GM18858 (cell line): ENCODE data around the gene SELENOO.

Experiments
- ATAC-seq: cut with Tn5 transposase; IDR thresholded peaks from one replicate; pipeline ENCODE4 v1.9.1; 2021; ENCODE audit not compliant: unreplicated experiment

Gene SELENOO

DNA sequence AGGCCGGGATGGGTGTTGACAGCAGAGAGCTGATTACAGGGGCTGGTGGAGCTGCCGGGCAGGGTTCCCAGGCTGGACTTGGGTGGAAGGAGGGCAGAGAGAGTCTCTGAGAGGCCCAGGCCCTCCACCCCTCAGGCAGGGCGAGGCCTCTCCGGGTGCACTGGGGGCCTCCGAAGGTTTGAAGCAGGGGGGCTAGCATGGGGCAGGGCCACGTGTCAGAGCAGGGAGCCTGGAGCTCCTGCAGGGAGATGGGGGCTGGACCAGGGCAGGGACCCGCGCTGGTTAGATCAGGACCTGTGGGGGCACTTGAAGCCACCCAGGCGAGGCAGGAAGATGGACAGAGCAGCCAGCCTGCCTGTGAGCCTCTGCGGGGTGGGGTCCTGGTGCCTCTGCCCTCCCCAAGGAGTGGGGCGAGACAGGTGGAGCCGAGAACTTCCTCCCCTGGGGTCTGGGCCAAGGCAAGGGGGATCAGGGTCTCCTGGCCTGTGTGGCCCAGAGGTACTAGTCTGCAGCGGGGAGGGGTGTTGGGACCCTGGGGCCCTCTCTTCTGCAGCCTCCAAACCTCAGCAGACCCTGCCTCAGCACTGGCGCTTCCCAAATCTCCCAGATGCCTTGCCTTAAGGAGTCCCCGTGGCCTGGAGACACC lies 29.4 kb upstream of the SELENOO start:
- ATAC-seq: no peak

DNA sequence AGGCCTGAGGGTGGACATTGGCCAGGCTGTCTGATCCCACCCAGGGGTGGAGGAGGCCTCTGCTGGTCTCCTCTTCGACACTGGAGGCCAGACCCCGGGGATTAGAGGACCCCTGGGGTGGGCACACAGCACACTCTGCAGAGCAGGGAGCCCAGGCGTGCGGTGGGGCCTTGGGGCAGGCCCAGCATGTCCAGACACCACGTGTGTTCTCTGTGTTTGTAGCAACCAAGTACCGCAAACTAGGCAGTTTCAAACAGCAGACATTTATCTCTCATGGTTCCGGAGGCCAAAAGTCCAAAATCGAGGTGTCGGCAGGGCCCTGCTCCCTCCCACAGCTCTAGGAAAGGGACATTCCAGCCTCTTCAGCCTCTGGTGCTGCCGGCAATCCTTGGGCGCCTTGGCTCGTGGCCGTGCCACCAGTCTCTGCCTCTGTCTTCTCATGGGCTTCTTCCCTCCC lies 28.8 kb upstream of the SELENOO start:
- ATAC-seq: no peak

DNA sequence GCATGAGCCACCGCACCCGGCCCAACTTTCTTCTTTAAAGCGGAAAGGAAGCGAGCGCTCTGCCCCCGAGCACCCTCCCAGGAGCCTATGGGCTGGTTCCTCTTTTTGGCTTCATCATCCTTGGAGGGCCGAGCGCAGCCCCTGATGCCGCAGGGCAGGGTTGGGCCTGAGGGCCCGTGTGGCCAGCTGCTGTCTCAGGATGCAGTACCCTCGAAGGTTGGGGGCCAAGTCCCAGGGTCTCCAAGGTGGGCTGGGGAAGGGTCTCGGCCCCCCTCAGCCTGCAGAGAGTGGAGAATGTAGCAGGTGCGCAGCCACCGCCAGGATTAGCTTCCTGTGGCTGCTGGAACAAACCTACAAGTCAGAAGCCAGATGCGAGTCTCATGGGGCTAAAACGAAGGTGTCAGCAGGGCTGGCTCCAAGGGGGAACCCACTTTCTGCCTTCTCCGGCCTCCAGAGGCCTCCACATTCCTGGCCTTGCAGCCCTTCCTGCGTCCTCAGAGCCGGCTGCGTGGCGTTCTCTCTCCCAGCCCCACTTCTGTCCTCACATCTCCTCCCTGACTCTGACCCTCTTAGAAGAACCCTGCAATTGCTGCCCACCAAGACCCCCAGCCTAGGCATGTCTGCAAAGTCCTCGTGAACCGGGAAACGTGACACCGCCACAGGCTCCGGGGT lies 27.4 kb upstream of the SELENOO start:
- ATAC-seq: no peak

DNA sequence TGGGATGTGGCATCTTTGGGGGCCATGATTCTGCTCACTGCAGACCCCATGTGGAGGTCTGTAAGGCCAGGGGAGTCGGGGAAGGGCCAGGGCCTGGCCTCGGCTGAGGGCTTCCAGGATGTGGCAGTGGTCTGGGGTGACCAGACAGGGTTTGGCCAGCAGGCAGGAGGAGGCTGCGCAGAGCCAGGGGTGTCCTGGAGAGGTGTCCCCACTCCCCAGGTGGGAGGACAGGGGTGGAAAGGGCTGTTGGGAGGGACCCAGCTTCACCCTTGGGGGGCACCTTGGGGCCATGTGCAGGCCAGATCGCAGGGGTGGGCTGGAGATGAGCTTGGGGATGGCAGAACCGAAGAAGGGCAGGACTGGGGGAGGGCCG lies 26.8 kb upstream of the SELENOO start:
- no peak for ATAC-seq

DNA sequence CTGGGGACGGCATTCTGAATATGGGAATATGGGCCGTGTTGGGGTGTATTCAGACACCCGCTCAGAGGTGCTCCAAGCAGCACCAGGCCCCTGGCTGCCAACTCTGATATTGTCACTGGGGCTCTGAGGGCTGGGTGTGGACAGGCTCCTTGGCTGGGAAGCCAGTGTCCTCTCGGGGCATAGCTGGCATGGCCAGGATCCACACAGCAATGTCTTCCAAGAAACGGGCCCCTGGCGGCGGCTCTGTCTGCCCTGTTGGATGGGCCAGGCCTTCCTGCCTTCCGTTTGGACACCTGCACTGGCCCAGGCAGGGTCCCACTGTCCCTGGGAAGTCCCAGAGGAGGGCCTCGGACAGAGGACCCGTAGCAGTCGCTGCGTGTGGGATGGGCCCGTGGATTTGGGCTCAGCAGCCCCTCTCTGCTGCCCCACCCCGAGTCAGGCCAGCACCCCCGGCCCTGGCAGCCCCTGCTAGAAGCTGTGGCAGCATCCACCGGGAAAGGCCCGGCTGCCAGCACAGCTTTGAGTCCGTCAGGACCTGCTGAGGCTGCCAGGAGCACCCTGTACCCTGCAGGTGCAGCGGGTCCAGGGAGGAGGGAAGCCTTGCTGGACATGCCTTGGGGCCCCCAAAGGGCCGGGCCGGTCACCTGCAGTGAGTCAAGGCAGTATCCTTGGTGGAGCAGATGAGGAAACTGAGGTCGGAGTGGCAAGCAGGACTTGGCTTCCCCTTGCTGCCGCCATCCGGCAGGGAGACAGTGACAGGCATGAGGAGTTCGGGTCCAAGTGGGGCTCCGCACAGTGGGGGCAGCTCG lies 26.2 kb upstream of the SELENOO start:
- no peak for ATAC-seq

DNA sequence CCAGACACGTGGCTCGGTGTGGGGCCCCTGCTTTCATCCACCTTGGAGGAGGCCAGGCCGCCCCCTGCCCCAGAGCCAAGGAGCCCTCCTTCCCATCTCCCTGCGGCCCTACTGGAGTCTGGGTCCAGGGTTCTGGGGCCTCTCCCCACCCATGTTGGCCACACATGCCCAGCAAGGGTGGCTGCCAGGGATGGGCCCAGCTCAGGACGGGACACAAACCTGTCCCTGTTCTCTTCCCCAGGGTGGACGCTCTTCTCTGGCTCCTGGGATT lies 25.7 kb upstream of the SELENOO start:
- ATAC-seq: no peak

DNA sequence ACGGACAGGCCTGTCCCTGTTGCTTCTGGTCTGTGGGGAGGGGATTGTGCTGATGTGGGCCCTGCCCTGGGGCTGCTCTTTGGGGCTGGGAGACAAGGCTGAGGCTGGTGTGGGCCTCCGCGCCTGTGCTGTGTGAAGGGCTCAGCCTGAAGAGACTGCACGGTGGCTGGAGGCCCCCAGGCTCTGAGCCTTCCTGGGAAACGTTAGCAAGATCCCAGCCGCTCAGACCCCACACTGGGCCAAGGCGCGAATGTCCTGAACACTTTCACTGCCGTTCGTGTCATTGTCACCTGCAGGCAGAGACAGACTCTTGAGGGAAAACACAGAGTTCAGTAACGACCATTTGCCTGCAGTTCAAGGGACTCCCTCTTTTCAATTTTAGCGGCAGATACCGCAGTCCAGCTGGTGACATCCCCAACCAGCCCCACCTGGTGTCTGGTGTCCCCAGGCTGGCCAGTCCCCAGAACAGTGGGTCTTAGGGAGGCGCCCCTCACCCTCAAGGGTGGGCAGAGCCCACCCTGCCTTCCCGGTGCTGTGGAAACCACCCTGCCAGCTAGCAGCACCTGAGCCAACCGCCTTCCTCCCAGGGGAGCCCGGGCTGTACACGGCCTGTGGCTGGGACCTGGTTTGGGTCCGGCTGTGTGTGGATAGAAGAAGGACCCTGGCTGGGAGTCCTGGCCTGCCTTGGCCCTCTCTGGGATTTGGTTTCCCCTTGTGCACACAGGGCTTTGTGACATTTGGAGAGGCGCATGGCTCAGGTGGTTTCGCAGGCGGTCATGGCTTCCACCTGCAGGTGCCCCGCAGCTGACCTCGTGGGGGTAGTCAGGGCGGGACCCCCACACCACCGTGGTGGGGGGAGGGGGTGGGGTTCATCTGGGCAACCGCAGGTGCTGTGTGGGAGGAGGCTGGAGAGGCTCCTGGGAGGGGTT lies 24.6 kb upstream of the SELENOO start:
- no peak for ATAC-seq

DNA sequence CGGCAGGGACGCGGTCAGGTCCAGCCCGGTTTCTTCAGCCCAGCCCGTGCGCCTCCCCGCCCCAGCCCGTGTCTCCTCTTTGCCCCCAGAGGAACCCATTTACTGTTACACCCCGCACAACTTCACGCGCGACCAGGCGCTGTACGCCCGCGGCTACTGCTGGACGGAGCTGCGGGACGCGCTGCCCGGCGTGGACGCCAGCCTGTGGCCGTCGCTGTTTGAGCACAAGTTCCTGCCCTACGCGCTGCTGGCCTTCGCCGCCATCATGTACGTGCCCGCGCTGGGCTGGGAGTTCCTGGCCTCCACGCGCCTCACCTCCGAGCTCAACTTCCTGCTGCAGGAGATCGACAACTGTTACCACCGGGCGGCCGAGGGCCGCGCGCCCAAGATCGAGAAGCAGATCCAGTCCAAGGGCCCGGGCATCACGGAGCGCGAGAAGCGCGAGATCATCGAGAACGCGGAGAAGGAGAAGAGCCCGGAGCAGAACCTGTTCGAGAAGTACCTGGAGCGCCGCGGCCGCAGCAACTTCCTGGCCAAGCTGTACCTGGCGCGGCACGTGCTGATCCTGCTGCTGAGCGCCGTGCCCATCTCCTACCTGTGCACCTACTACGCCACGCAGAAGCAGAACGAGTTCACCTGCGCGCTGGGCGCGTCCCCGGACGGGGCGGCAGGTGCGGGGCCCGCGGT lies 23.8 kb upstream of the SELENOO start:
- no peak for ATAC-seq

DNA sequence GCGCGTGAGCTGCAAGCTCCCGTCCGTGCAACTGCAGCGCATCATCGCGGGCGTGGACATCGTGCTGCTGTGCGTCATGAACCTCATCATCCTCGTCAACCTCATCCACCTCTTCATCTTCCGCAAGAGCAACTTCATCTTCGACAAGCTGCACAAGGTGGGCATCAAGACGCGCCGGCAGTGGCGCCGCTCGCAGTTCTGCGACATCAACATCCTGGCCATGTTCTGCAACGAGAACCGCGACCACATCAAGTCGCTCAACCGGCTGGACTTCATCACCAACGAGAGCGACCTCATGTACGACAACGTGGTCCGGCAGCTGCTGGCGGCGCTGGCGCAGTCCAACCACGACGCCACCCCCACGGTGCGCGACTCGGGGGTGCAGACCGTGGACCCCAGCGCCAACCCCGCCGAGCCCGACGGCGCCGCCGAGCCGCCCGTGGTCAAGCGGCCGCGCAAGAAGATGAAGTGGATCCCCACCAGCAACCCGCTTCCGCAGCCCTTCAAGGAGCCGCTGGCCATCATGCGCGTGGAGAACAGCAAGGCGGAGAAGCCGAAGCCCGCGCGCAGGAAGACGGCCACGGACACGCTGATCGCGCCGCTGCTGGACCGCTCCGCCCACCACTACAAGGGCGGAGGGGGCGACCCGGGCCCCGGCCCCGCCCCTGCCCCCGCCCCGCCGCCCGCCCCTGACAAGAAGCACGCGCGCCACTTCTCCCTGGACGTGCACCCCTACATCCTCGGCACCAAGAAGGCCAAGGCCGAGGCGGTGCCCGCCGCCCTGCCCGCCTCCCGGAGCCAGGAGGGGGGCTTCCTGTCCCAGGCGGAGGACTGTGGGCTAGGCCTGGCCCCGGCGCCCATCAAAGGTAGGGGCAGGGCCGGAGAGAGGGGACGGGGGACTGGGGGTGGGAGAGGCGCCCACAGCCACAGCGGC lies 23.0 kb upstream of the SELENOO start:
- no peak for ATAC-seq

DNA sequence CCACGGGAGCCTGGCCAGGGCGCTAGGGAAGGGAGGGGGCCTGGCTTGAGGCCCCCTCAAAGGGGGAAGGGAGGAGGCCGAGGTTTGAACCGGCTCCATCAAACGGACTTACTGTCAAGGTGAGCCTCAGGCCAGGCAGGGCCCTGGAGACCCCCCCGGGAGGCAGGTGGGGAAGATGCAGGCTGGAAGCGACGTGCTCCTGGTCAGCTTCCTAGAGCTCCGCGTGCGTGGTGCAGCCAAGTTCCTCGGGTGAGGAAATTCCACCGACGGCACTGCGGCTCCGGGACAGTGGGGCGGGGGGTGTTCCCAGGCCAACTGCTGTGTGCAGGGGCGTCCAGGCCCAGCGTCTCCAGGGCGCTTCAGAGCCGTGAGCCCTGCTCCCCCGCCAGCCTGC lies 22.3 kb upstream of the SELENOO start:
- no peak for ATAC-seq

DNA sequence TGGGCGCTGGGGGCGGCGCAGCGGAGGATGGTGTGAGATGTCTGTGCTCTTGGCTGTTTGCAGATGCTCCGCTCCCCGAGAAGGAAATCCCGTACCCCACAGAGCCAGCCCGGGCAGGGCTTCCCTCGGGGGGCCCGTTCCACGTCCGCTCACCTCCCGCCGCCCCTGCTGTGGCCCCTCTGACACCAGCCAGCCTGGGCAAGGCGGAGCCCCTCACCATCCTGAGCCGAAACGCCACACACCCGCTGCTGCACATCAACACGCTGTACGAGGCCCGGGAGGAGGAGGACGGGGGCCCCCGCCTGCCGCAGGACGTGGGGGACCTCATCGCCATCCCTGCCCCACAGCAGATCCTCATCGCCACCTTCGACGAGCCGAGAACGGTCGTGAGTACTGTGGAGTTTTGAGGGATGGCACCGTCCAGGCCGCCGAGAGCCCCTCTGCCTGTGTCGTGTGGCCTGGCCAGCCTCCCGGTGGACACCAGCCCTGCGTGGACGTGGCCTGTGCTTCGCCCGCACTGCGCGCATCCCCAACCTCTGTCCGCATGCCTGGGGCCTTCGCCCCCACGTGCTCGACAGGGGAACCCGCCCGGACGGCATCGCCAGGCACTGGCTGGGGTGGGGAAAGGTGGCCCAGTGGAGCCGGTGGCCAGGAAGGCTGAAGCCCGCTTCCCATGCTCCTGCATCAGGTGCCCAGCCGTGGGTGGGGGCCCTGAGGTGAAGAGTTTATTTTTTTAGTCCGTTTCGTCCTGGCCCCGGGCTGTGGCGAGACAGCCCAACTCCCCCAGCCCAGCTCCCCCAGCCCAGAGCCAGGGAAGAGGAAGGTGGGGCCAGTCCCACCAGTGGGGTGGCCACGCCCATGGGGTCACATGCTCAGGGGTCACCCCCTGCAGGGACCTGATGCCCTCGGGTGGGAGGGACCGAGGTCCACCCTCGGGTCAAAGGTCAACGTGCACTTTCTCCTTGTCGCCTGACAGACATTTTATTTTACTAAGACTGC lies 21.6 kb upstream of the SELENOO start:
- ATAC-seq: no peak

DNA sequence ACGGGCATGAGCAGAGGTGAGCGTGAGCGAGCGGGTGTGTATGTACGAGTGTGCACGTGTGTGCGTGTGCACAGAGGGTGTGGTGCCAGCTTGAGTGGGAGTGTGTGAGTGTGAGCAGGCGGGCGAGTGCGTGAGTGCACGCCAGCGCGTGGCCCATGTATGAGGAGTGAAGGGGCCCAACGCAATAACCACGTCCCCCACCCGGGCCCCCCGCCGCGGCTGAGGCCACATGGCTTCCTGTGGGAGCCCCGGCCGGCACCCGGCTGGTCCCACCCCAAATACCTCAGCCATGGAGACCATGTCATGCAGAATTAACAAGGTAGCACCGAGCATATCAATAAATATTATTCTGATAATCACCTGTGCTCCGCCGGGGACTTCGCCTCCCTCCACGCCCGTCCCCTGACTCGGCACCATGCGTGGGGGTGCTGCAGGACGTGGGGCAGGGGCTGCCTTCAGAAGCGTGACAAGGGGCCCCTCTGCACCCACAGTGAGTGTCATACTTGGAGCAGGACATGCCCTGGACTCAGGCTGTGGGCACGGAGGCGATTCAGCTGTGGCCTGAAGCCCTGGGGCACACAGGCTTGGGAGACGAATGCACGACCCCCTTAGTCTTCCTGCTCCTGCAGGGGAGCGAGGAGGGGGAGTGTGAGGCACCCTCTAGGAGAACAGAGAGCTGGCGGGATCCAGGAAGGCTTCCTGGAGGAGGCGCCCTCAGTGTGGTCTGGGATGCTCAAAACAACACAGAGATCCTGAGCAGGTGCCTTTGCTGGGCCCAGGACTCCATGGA lies 20.7 kb upstream of the SELENOO start:
- ATAC-seq: no peak

DNA sequence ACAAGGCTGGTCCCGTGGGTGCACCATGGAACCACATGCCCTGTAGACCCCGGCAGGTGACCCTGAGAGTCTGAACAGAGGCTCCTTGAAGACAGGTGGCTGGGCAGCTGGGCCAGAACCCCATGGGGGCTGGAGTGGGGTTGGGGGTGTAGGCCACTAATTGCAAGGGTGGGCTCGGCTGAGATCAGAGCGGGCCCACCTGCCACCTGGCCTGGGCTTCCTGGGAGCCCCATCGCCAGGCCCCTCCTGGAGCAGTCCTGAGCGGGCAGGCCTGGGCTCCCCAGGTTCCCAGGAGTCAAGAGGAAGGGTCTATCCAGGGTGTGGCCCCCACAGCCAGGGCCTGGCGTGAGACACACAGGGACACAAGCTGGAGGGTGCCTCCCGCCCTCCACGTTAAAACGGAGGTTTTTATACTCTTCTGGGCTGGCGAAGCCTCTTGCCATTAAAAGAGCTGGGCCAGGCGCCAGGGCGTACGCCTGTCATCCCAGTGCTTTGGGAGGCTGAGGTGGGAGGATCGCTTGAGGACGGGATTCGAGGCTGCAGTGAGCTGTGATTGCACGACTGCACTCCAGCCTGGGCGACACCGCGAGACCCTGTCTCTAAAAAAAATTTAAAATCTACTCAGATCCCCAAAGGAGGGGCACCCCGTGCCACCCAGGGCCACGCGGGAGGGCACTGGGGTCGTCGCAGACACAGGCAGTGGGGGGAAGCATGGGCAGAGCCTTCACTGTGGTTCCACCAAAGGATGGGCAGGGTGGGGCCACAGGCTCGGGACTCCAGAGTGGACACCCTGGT lies 19.9 kb upstream of the SELENOO start:
- no peak for ATAC-seq

DNA sequence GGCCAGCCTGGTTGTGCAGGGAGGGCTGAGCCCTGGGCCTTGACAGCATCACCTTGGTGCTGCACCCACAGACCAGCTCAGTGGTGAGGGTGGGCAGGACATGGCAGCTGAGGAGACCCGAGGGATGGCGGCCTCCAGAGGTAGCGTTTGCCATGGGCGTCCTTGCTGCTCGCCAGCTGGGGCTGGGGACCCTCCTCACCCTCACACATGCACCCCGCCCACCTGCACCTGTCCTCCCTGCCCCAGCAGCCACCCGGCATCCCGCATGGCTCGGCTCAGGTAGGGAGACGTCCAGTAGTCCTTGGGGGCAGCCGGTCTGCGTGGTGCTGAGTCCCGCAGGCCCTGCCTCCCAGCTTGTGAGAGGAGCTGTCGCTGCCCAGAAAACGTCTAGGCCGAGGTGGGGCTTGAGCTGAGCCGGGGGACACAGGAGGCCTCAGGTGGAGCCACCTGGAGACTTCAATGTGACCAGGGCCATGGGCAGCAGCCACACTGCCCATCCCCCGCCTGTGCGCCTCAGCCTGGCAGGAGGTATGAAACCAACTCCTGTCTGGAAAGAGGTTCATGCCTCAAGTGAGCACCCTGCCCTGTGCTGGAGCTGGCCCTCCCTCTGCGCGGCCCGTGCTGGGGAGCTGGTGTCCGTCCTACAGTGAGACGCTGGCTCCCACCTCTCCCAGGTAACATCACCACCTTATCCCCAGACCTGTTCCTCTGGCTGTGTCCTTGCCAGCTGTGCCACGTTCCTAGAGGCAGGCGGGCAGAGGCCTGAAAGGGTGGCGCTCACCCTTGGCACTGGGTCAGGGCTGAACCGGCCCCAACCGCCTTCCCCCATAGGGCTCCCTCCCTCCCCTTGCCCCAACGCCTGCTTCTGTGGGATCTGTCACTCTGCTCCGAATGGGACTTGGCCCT lies 18.4 kb upstream of the SELENOO start:
- ATAC-seq: no peak

DNA sequence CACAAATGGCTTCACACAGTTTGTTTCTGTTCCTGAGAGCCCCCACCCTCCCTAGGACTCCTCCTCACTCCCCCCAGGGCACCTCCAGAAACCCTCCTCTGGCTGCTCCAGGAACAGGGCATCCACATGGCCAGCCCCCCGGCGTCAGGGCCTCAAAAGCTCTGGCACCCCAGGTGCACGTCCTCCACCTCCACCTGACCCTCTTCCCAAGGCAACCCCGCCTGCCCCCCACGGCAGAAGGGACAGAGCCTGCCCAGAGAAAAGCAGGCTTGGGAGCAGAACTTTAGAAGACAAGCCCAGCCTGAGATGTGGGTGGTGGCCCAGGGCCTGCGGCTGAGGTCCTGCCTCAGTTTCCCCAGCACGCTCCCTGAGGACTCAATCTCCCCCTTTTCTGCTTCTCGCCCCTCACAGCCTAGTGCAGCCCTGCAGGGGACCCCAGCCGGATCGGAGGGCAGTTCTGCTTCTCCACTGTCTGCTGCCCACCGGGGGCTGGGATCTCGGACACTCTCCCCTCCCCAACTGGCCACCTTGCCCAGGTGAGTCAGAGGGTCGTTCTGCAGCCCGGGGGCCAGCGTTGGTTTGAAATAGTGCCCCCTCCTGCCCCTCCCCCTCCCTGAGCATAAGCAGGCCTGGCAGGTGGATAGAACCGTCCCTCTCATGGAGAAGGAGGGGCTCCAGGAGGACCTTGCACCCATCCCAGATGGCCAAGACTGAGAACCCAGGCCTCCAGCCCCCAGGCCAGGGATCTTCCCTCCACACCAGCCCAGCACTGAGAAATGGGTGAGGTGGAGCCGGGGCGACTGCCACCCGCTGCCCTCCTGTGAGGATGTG lies 17.5 kb upstream of the SELENOO start:
- no peak for ATAC-seq
